ENCODE data around the gene PINK1.

DNA sequence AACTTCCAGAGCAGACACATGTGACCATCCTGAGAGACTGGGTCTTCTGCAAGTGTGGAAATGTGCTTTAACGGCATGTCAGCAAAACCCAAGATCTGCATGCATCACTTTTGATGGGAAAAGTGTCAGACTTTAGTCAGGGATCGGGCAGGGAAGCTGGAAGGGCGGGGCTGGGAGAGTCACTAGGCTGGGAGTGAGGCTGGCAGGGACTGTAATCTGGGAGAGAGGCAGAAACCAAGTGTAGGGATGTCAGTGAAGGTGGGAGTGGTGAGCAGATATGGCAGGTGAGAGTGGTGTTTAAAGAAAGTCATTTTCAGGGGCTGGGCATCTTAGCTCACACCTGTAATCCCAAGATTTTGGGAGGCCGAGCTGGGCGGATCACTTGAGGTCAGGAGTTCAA, 33.1 kb upstream of the PINK1 start:
- TF ChIP-seq, protein P1, sequence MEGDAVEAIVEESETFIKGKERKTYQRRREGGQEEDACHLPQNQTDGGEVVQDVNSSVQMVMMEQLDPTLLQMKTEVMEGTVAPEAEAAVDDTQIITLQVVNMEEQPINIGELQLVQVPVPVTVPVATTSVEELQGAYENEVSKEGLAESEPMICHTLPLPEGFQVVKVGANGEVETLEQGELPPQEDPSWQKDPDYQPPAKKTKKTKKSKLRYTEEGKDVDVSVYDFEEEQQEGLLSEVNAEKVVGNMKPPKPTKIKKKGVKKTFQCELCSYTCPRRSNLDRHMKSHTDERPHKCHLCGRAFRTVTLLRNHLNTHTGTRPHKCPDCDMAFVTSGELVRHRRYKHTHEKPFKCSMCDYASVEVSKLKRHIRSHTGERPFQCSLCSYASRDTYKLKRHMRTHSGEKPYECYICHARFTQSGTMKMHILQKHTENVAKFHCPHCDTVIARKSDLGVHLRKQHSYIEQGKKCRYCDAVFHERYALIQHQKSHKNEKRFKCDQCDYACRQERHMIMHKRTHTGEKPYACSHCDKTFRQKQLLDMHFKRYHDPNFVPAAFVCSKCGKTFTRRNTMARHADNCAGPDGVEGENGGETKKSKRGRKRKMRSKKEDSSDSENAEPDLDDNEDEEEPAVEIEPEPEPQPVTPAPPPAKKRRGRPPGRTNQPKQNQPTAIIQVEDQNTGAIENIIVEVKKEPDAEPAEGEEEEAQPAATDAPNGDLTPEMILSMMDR (IDR thresholded peaks at IDR 0.05; ENCODE audit: poor library complexity): no peak
- TF ChIP-seq EZH2 (IDR thresholded peaks at IDR 0.05; ENCODE audit: borderline replicate concordance): no peak
